HepG2 (cell line): Measurements from ENCODE around the gene DNAJC11. TPM values are rescaled to one million over a fixed set of nuclear protein-coding genes. Genes with fewer than 3 reads are reported as not detected.

ENCODE experiments used
- ATAC-seq: fragments of 200-7000 bp; cut with Tn5 transposase; 3 replicates; pipeline ENCODE4 v1.9.1; 2020; ENCODE audit warnings: mild to moderate bottlenecking, moderate library complexity
- BruUV-seq: library from RNA; stranded (reverse); fragments of 400-500 nt; replicated peaks from 2 replicates; lab custom pipeline; 2021; lab: Mats Ljungman, UMichigan
- CTCF ChIA-PET: fragments of 300-600 bp; formaldehyde crosslinking; extraction: SDS; loops from one replicate; lab custom pipeline; 2021; ENCODE audit warnings: low total read pairs, inconsistent platforms, low intra/inter-chr PET ratio; lab: Yijun Ruan, JAX
- POLR2A ChIA-PET: fragments of 350-600 bp; sonication (Branson Sonifier 250); formaldehyde crosslinking; loops from one replicate; lab custom pipeline; 2020; ENCODE audit warnings: antibody characterized with exemption, inconsistent platforms; lab: Yijun Ruan, JAX
- DNase-seq: peaks from one replicate; pipeline ENCODE4 v3.0.0-alpha.2; 2015; ENCODE audit warnings: low spot score
- FAIRE-seq: peaks from 3 replicates; lab custom pipeline; 2011; peaks lifted over from hg19 to GRCh38; lab: Jason Lieb, UNC
- H2AFZ ChIP-seq: one replicate; pipeline ENCODE4 v1.6.1; 2011; ENCODE audit warnings: low read length, inconsistent platforms
- H3K27ac ChIP-seq: fragments of 300-600 bp; 3 replicates; pipeline ENCODE4 v1.8.0; 2011; ENCODE audit warnings: mixed run types, mild to moderate bottlenecking, mixed read lengths, low read length, inconsistent platforms; ENCODE audit not compliant: insufficient read depth; ENCODE audit errors: extremely low read length
- H3K27me3 ChIP-seq, 2 experiments: fragments of 200-600 bp in 1 of 2; 2 replicates in 1 of 2; 3 replicates in 1 of 2; pipeline versions ENCODE4 v1.6.0 to v1.8.0; 2011; ENCODE audit warnings: low read length in 2 of 2, mild to moderate bottlenecking in 2 of 2, moderate library complexity in 2 of 2, inconsistent platforms in 1 of 2; ENCODE audit not compliant: insufficient read depth in 2 of 2, control insufficient read depth in 1 of 2
- H3K36me3 ChIP-seq, 2 experiments: fragments of 200-600 bp in 1 of 2; replicated peaks in 1 of 2; 2 replicates in 1 of 2; 3 replicates in 1 of 2; pipeline versions ENCODE4 v1.5.1 to v1.8.0; 2011; ENCODE audit warnings: low read length in 2 of 2, inconsistent platforms in 1 of 2; ENCODE audit not compliant: insufficient read depth in 2 of 2, control insufficient read depth in 1 of 2
- H3K4me1 ChIP-seq: 2 replicates; pipeline ENCODE4 v1.5.1; 2012; ENCODE audit warnings: low read length, inconsistent platforms; ENCODE audit not compliant: insufficient read depth
- H3K4me2 ChIP-seq: 2 replicates; pipeline ENCODE4 v1.6.0; 2011; ENCODE audit warnings: low read depth, low read length, inconsistent platforms
- H3K4me3 ChIP-seq, 3 experiments: fragments of 200-600 bp in 1 of 3; sonication (generic), shearing (Covaris generic) in 1 of 3; replicated peaks in 1 of 3; 2 replicates each; pipeline ENCODE4 v1.5.1; 2011 to 2016; ENCODE audit warnings: low read length in 3 of 3, inconsistent platforms in 2 of 3, low read depth in 2 of 3, mild to moderate bottlenecking in 2 of 3, control low read depth in 1 of 3, mixed read lengths in 1 of 3; ENCODE audit not compliant: insufficient read depth in 1 of 3
- H3K79me2 ChIP-seq: one replicate; pipeline ENCODE4 v1.6.1; 2011; ENCODE audit warnings: low read length, inconsistent platforms; ENCODE audit not compliant: insufficient read depth
- H3K9ac ChIP-seq: 2 replicates; pipeline ENCODE4 v1.6.0; 2011; ENCODE audit warnings: mild to moderate bottlenecking, low read depth, low read length, inconsistent platforms; ENCODE audit not compliant: insufficient read depth
- H3K9me3 ChIP-seq: 2 replicates; pipeline ENCODE4 v1.5.1; 2012; ENCODE audit warnings: mild to moderate bottlenecking, low read length
- H4K20me1 ChIP-seq: 2 replicates; pipeline ENCODE4 v1.6.0; 2011; ENCODE audit warnings: inconsistent platforms, mild to moderate bottlenecking, low read length, moderate library complexity; ENCODE audit not compliant: insufficient read depth
- CBX1 ChIP-seq: IDR thresholded peaks from one replicate; pipeline ENCODE4 v1.6.1; 2016; ENCODE audit warnings: antibody characterized with exemption, low read depth
- ETV5 ChIP-seq: IDR thresholded peaks from 2 replicates; pipeline ENCODE4 v1.6.1; 2018; ENCODE audit warnings: missing biosample characterization, missing genetic modification reagents, inconsistent platforms, borderline replicate concordance
- GATA4 ChIP-seq: sonication (generic); IDR thresholded peaks from 2 replicates; pipeline ENCODE4 v1.6.1; 2016; ENCODE audit warnings: antibody characterized with exemption, low read depth, borderline replicate concordance
- HNRNPLL ChIP-seq: fragments of 200-400 bp; formaldehyde crosslinking; IDR thresholded peaks from 2 replicates; pipeline ENCODE4 v1.6.1; 2017; ENCODE audit warnings: mild to moderate bottlenecking, low read depth, low read length; ENCODE audit not compliant: poor library complexity, severe bottlenecking
- HOXA3 ChIP-seq: sonication (generic); formaldehyde crosslinking; IDR thresholded peaks from 2 replicates; pipeline ENCODE4 v1.5.0; 2020; ENCODE audit warnings: missing genetic modification reagents
- KMT2A ChIP-seq: sonication (generic); formaldehyde crosslinking; IDR thresholded peaks from 2 replicates; pipeline ENCODE4 v1.4.0; 2020; ENCODE audit warnings: missing genetic modification reagents
- LCORL ChIP-seq, 2 experiments: fragments of 450-650 bp in 1 of 2; sonication (generic) in 1 of 2; formaldehyde crosslinking in 1 of 2; IDR thresholded peaks; 2 replicates each; pipeline versions ENCODE4 v1.5.0 to v1.6.1; 2017 to 2020; ENCODE audit warnings: antibody characterized with exemption in 1 of 2, missing genetic modification reagents in 1 of 2
- NFE2L1 ChIP-seq: sonication (generic); formaldehyde crosslinking; IDR thresholded peaks from 2 replicates; pipeline ENCODE4 v1.4.0; 2020; ENCODE audit warnings: missing genetic modification reagents, mild to moderate bottlenecking, borderline replicate concordance
- PHB2 ChIP-seq: fragments of 450-650 bp; IDR thresholded peaks from 2 replicates; pipeline ENCODE4 v1.6.1; 2018; ENCODE audit not compliant: partially characterized antibody
- SAFB2 ChIP-seq: sonication (generic); formaldehyde crosslinking; IDR thresholded peaks from 2 replicates; pipeline ENCODE4 v1.5.1; 2020; ENCODE audit warnings: missing genetic modification reagents, low read depth, mild to moderate bottlenecking, borderline replicate concordance
- XBP1 ChIP-seq: sonication (generic); formaldehyde crosslinking; IDR thresholded peaks from 2 replicates; pipeline ENCODE4 v1.5.0; 2020; ENCODE audit warnings: missing genetic modification reagents
- ZFAT ChIP-seq: sonication (generic); formaldehyde crosslinking; conservative IDR thresholded peaks from 2 replicates; pipeline ENCODE4 v1.8.1; 2023; ENCODE audit warnings: missing genetic modification reagents, inconsistent platforms
- ZFP82 ChIP-seq: sonication (generic); formaldehyde crosslinking; IDR thresholded peaks from 2 replicates; pipeline ENCODE4 v1.5.1; 2020; ENCODE audit warnings: mild to moderate bottlenecking, missing genetic modification reagents, borderline replicate concordance
- ZNF20 ChIP-seq: sonication (generic); formaldehyde crosslinking; IDR thresholded peaks from 2 replicates; pipeline ENCODE4 v1.4.0; 2020; ENCODE audit warnings: mild to moderate bottlenecking, moderate library complexity, missing genetic modification reagents
- ZNF253 ChIP-seq: sonication (generic); formaldehyde crosslinking; IDR thresholded peaks from 2 replicates; pipeline ENCODE4 v1.8.0; 2022; ENCODE audit warnings: mild to moderate bottlenecking, missing genetic modification reagents, borderline replicate concordance
- ZNF556 ChIP-seq: sonication (generic); formaldehyde crosslinking; IDR thresholded peaks from 2 replicates; pipeline ENCODE4 v1.4.0; 2020; ENCODE audit warnings: mild to moderate bottlenecking, missing genetic modification reagents, borderline replicate concordance
- ZNF564 ChIP-seq: sonication (generic); formaldehyde crosslinking; IDR thresholded peaks from 2 replicates; pipeline ENCODE4 v1.8.1; 2023; ENCODE audit warnings: mild to moderate bottlenecking, missing genetic modification reagents
- ZSCAN31 ChIP-seq: sonication (generic); formaldehyde crosslinking; IDR thresholded peaks from 2 replicates; pipeline ENCODE4 v1.5.0; 2020; ENCODE audit warnings: low read depth, mild to moderate bottlenecking, missing genetic modification reagents
- WGBS: methylation state at CpG from one replicate; pipeline ENCODE4 v1.1.6; 2017; ENCODE audit warnings: low lambda C conversion rate; 5-methylcytosine and 5-hydroxymethylcytosine counted together
- in situ Hi-C: cut with HindIII; loops from 2 replicates; pipeline ENCODE4 v1.10.0; 2017; ENCODE audit warnings: low pct_unique_long_range_greater_than_20kb; ENCODE audit not compliant: extremely low pct_ligation_motif_present
- intact Hi-C: fragments of 100-400 bp; cut with micrococcal nuclease; formaldehyde crosslinking; loops from one replicate; pipeline ENCODE4 v1.10.0; 2022; ENCODE audit not compliant: unreplicated experiment
- polyA plus RNA-seq, 8 experiments: library from polyadenylated mRNA; depleted of rRNA in 3 of 8; stranded (reverse) in 7 of 8; unstranded in 1 of 8; fragments of >200 nt; fragmentation: Illumina TruSeq in 4 of 8; extraction: Trizol in 4 of 8; gene quantifications; 2 replicates each; pipeline versions ENCODE4 v1.2.1 to v1.2.3, GENCODE V29; 2011 to 2016; ENCODE audit warnings: low read depth in 4 of 8, missing spikeins in 1 of 8, mixed read lengths in 1 of 8; ENCODE audit not compliant: insufficient read depth in 1 of 8
- total RNA-seq, 5 experiments: library from RNA; depleted of rRNA; stranded (reverse); fragments of >200 nt; fragmentation: Illumina TruSeq; extraction: Trizol; gene quantifications; 2 replicates each; pipeline ENCODE4 v1.2.3, GENCODE V29; 2016; ENCODE audit warnings: low read depth in 1 of 5
- TF ChIP-seq, protein P1 (sequence below): sonication (generic); formaldehyde crosslinking; IDR thresholded peaks from 2 replicates; pipeline ENCODE4 v1.8.0; 2022; ENCODE audit warnings: mild to moderate bottlenecking, missing genetic modification reagents, borderline replicate concordance
- TF ChIP-seq, protein P2 (sequence below): IDR thresholded peaks from 2 replicates; pipeline ENCODE4 v1.6.1; 2012; ENCODE audit warnings: low read depth, low read length, improper control_type of control experiment

DNAJC11 gene
- total and polyA plus RNA-seq, 2 of the 13 experiments (the other 11 are each of a cell fraction or from before 2014, with no cell fraction given) = 25.1 to 47.6 TPM

GRCh38 chr1:6673816-6674398, 27.7 kb downstream of the DNAJC11 start (continued):
- TF ChIP-seq, protein P1, sequence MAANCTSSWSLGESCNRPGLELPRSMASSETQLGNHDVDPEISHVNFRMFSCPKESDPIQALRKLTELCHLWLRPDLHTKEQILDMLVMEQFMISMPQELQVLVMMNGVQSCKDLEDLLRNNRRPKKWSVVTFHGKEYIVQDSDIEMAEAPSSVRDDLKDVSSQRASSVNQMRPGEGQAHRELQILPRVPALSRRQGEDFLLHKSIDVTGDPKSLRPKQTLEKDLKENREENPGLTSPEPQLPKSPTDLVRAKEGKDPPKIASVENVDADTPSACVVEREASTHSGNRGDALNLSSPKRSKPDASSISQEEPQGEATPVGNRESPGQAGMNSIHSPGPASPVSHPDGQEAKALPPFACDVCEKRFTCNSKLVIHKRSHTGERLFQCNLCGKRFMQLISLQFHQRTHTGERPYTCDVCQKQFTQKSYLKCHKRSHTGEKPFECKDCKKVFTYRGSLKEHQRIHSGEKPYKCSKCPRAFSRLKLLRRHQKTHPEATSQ (CRISPR knock-in tag) = no peak

GRCh38 chr1:6672558-6672957, 29.1 kb downstream of the DNAJC11 start:
- peaks cover 14 to 47% of the 10 kb centered on the region in 2 experiments for H3K36me3 ChIP-seq
- peaks cover 2% of the 10 kb centered on the region for H3K79me2 ChIP-seq
- no peaks in the 10 kb centered on the region for H3K9me3 ChIP-seq
- no peak overlapping the region for H3K4me3 ChIP-seq
- DNase-seq (no peak), ATAC-seq (no peak), FAIRE-seq (no peak)
- no peak overlapping the region for H3K4me2 ChIP-seq
- no peaks in the 10 kb centered on the region for H3K4me1 ChIP-seq
- no peak overlapping the region for H3K9ac ChIP-seq
- CTCF ChIA-PET = no interaction called here
- 100% methylated on average over 2 of the region's 2 CpGs for WGBS
- H4K20me1 ChIP-seq = no peaks in the 10 kb centered on the region
- in situ Hi-C loops = no loop called here
- POLR2A ChIA-PET = no interaction called here
- no peaks in the 10 kb centered on the region for H3K27me3 ChIP-seq
- no peak overlapping the region for H2AFZ ChIP-seq
- BruUV-seq = no TSS peak
- no peak overlapping the region for H3K27ac ChIP-seq
- intact Hi-C loops = no loop called here
- TF ChIP-seq KMT2A (CRISPR knock-in tag) = no peak
- TF ChIP-seq CBX1 = no peak
- TF ChIP-seq ZFAT (CRISPR knock-in tag) = no peak
- TF ChIP-seq ZFP82 (CRISPR knock-in tag) = no peak
- no peak for TF ChIP-seq ZSCAN31 (CRISPR knock-in tag)
- no peak for TF ChIP-seq ZNF253 (CRISPR knock-in tag)
- no peak for TF ChIP-seq SAFB2 (CRISPR knock-in tag)
- TF ChIP-seq GATA4 = no peak
- no peak for TF ChIP-seq ETV5 (CRISPR knock-in tag)
- TF ChIP-seq PHB2 = no peak
- no peak for TF ChIP-seq HNRNPLL
- no peak for TF ChIP-seq HOXA3 (CRISPR knock-in tag)
- TF ChIP-seq LCORL (IDR thresholded peaks at IDR 0.05) = no peak
- no peak for TF ChIP-seq LCORL (CRISPR knock-in tag; IDR thresholded peaks at IDR 0.05)
- no peak for TF ChIP-seq ZNF564 (CRISPR knock-in tag)
- no peak for TF ChIP-seq XBP1
- TF ChIP-seq ZNF556 (CRISPR knock-in tag) = no peak
- no peak for TF ChIP-seq NFE2L1 (CRISPR knock-in tag)
- no peak for TF ChIP-seq ZNF20 (CRISPR knock-in tag)
- TF ChIP-seq, protein P2, sequence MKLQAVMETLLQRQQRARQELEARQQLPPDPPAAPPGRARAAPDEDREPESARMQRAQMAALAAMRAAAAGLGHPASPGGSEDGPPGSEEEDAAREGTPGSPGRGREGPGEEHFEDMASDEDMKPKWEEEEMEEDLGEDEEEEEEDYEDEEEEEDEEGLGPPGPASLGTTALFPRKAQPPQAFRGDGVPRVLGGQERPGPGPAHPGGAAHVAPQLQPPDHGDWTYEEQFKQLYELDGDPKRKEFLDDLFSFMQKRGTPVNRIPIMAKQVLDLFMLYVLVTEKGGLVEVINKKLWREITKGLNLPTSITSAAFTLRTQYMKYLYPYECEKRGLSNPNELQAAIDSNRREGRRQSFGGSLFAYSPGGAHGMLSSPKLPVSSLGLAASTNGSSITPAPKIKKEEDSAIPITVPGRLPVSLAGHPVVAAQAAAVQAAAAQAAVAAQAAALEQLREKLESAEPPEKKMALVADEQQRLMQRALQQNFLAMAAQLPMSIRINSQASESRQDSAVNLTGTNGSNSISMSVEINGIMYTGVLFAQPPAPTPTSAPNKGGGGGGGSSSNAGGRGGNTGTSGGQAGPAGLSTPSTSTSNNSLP = no peak
